Left ventricle myocardium inferior (tissue), 1 donor: ENCODE data around the gene GRB10. TPM values are rescaled to one million over a fixed set of nuclear protein-coding genes. Genes with fewer than 3 reads are reported as not detected.
A peak's percentile ranks its signal among the peaks of the same experiment; 100 is the strongest.

Experiments
- DNase-seq: peaks from one replicate; pipeline ENCODE4 v3.0.0-alpha.2; 2020
- H3K27ac ChIP-seq: fragments of 200-600 bp; replicated peaks from 2 replicates; pipeline ENCODE4 v1.8.0; 2021
- H3K27me3 ChIP-seq: fragments of 200-600 bp; 2 replicates; pipeline ENCODE4 v1.8.0; 2021; ENCODE audit warnings: low read depth
- H3K36me3 ChIP-seq: fragments of 200-600 bp; 2 replicates; pipeline ENCODE4 v1.8.0; 2021
- H3K4me1 ChIP-seq: fragments of 200-600 bp; 2 replicates; pipeline ENCODE4 v1.8.0; 2021
- H3K4me3 ChIP-seq: fragments of 200-600 bp; 2 replicates; pipeline ENCODE4 v1.8.0; 2021; ENCODE audit warnings: mild to moderate bottlenecking, moderate library complexity
- H3K9me3 ChIP-seq: fragments of 200-600 bp; replicated peaks from 2 replicates; pipeline ENCODE4 v1.8.0; 2021
- CTCF ChIP-seq: fragments of 200-600 bp; IDR thresholded peaks from 2 replicates; pipeline ENCODE4 v1.8.0; 2021; ENCODE audit warnings: antibody characterized with exemption, mild to moderate bottlenecking, borderline replicate concordance
- intact Hi-C: fragments of 100-400 bp; cut with micrococcal nuclease; formaldehyde crosslinking; loops from one replicate; pipeline ENCODE4 v1.11.0; 2022
- total RNA-seq: library from RNA; stranded (reverse); fragmentation: NEBNext Ultra II Directional; extraction: Animal tissue kit (Norgen Biotek cat#: 25700); gene quantifications from one replicate; pipeline ENCODE4 v1.2.1, GENCODE V29; 2021
- donor health status: DM: no; HTN: yes; CAD: no; lungs with severe emphysema.

The GRB10 gene
- total RNA-seq, 1 donor from 2014 or later = 40.6 TPM

DNA sequence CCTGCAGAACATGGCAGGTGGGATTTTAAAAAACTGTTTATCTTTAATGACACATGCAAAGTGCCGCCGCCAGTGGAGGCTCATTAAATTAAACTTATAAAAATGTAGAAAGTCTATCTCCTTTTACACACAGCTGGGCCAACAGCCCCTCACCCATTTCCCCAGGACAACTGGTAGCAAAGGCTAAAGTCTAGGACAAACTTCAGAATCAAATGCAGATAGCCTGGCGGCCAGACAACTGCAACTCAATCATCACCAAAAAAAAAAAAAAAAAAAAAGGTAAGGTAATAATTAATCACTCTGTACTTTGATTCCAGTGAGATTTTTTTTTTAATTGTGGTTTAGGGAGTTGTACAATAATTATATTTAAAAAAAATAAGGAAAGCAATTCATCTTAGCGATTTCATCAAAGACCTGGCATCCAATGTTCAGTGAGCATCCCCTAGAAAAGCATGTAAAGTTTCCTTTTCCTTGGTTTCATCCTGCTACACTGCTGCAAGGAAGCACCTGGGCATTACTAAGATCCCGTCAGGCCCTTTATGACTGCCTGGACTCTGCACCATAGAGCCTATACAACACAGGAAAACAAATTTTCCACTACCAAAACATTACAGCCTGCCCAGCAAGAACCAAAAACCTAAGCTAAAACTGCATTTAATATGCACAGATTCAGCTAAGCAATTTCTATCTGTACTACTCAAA lies 98.5 kb downstream of the GRB10 start:
- Histone ChIP-seq H3K36me3 (peaks cover 3% of the 10 kb centered on the region), H3K27me3 (no peaks in the 10 kb centered on the region), H3K27ac (peak overlapping the region; percentile 55), H3K4me3 (no peak overlapping the region), H3K9me3 (no peaks in the 10 kb centered on the region), H3K4me1 (peaks cover 78% of the 10 kb centered on the region)
- no peak for DNase-seq
- TF ChIP-seq CTCF = no peak
- intact Hi-C loops = no loop called here

DNA sequence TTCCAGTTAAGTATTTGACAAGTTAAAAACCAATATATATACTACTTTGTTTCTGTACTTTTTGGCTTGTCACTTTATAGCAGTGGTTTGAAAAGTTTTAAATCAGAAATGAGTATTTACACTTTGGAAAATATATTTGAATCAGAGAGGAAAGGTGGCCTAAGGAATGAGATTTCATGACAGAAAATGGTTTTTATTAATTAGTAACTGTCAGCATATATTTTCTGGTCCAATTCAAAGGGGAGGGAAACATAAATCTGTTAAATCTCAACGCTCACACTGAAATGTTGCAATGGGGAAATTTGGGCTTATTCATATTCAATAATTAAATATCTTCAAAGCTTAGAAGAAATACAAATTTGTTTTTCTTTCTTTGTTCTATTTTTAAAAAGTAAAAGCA lies 100.1 kb downstream of the GRB10 start:
- Histone ChIP-seq H3K27me3 (no peaks in the 10 kb centered on the region), H3K4me1 (peaks cover 78% of the 10 kb centered on the region), H3K36me3 (peaks cover 3% of the 10 kb centered on the region), H3K9me3 (no peaks in the 10 kb centered on the region), H3K4me3 (no peak overlapping the region), H3K27ac (no peak overlapping the region)
- DNase-seq = no peak
- intact Hi-C loops = no loop called here
- TF ChIP-seq CTCF = no peak

DNA sequence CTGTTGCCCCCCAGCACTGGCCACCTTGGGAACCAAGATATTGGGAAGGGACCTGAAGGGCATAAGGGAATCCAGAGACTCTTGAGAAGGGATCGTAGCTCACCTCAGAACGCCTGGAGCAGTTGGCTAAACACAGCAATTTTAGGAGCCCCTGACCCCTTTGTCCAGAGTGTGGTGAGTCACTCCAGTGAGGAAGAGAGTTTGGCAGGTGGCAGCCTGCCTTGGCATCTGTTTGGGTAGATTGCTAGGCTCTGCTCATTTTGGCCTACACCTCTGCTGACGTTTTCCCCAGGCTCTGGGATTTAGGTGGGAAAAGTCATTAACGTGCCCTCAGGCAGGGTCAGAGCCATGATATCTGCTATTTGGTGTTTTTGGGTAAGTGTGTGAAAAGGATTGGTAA lies 100.6 kb downstream of the GRB10 start:
- Histone ChIP-seq H3K27ac (peak overlapping the region; percentile 9), H3K27me3 (no peaks in the 10 kb centered on the region), H3K36me3 (no peaks in the 10 kb centered on the region), H3K9me3 (no peaks in the 10 kb centered on the region), H3K4me1 (peaks cover 78% of the 10 kb centered on the region), H3K4me3 (no peak overlapping the region)
- no peak for TF ChIP-seq CTCF
- intact Hi-C loops = no loop called here
- no peak for DNase-seq

DNA sequence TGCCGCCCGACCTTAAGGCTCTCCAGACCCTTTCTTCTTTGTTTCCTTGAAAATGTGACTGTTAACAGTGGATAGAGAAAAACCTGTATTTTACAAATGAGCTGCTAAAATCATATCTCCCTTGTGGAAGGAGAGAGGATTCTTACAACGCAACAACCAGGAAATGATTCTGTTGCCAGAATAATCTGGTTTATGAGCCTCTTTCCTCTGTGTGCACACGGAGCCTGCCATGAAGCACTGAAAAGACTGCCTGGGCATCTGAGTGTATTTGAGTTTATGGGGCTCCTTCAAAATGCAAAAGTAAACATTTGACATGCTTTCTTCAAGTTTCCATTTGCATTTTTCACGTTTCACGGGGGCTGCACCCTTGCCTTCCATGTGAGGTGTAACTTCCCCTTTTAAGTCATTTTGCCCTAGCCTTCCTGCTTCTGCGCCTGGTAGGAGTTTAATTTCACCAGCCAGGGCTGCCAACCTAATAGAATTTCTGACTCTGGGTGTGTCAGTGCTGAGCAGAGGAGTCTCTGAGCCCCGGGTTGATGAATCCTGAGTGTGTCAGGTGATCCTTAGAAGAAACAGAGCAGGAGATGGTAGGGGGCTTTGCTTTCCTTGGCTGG lies 101.2 kb downstream of the GRB10 start:
- Histone ChIP-seq H3K4me1 (peaks cover 78% of the 10 kb centered on the region), H3K27me3 (no peaks in the 10 kb centered on the region), H3K9me3 (no peaks in the 10 kb centered on the region), H3K27ac (peak overlapping the region; percentile 9), H3K4me3 (no peak overlapping the region), H3K36me3 (no peaks in the 10 kb centered on the region)
- TF ChIP-seq CTCF = no peak
- DNase-seq = no peak
- intact Hi-C loops = no loop called here

DNA sequence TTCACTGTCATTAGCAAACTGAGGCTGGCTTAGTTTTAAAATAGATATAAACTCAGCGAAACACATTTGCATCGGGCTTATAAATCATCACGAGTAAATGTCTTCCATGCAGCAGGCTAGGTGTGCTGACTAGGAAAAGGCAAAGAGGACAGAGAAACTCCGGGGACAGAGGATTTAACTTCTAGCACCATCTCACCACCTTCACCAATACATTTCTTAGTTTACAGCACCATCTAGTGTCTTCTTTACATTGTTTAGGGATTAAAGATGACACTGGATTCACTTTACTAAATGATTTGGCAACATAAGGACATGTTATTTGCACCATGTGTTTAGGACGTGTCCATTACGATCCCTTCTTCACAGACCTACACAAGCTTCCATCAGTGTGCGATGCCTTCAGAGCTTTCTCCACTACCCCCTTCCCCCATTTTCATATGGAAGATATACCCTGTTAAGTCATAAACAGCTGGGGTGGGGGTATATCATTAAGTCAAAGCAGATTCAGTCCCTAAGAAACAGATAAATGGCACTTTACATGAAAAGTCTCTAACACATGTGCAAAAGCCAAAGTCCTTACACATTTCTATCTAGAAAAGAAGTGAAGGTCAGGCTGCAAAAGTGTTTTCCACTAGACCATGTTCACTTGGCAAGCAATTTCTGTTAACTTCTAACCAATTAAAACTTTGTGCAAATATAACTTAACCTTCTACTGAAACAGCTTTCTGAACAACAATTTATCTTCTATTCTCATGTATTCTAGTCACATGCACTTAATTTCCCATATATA lies 103.3 kb downstream of the GRB10 start:
- Histone ChIP-seq H3K36me3 (peaks cover 1% of the 10 kb centered on the region), H3K27me3 (no peaks in the 10 kb centered on the region), H3K9me3 (no peaks in the 10 kb centered on the region), H3K27ac (no peak overlapping the region), H3K4me3 (no peak overlapping the region), H3K4me1 (peaks cover 72% of the 10 kb centered on the region)
- intact Hi-C loops = loop anchor here (10.0 kb wide), 2 partner anchors 65 to 205 kb away; no protein-coding TSS in a partner anchor
- TF ChIP-seq CTCF = peak; percentile 61
- no peak for DNase-seq
